ENCODE results near the gene CTRL.

GRCh38 chr16:67883872-67884261, 47.8 kb downstream of the CTRL start:
- peak; percentile 58 to 81 (median 76) for TF ChIP-seq CTCF (IDR thresholded peaks at IDR 0.05)
- TF ChIP-seq POLR2A (IDR thresholded peaks at IDR 0.05) = no peak

All from adrenal gland (tissue), 5 donors.